Liver (tissue), 9 donors: ENCODE data around the gene PRSS56. TPM values are rescaled to one million over a fixed set of nuclear protein-coding genes. Genes with fewer than 3 reads are reported as not detected.

Source experiments
- DNase-seq: peaks from one replicate; pipeline ENCODE4 v3.0.0-alpha.2; 2017; ENCODE audit warnings: low spot score
- H3K27ac ChIP-seq, 2 donors: one replicate each; pipeline ENCODE4 v1.7.0; 2013; ENCODE audit warnings: inconsistent platforms in 2 of 2, low read length in 2 of 2, control low read depth in 1 of 2, low read depth in 1 of 2, mild to moderate bottlenecking in 1 of 2
- H3K27me3 ChIP-seq, 4 donors: one replicate each; pipeline versions ENCODE4 v1.6.1 to v1.7.0; 2013; ENCODE audit warnings: low read length in 3 of 4, inconsistent platforms in 1 of 4, mild to moderate bottlenecking in 1 of 4, moderate library complexity in 1 of 4; ENCODE audit not compliant: control insufficient read depth in 4 of 4, insufficient read depth in 4 of 4
- H3K36me3 ChIP-seq, 4 donors: one replicate each; pipeline versions ENCODE4 v1.6.1 to v1.7.0; 2013; ENCODE audit warnings: low read length in 3 of 4, mild to moderate bottlenecking in 3 of 4, low read depth in 1 of 4, moderate library complexity in 1 of 4; ENCODE audit not compliant: control insufficient read depth in 4 of 4, insufficient read depth in 3 of 4
- H3K4me1 ChIP-seq, 4 donors: one replicate each; pipeline versions ENCODE4 v1.6.1 to v1.7.0; 2013; ENCODE audit warnings: low read length in 3 of 4, mild to moderate bottlenecking in 3 of 4, moderate library complexity in 1 of 4; ENCODE audit not compliant: control insufficient read depth in 4 of 4, insufficient read depth in 4 of 4
- H3K4me3 ChIP-seq, 3 donors: one replicate each; pipeline versions ENCODE4 v1.6.1 to v1.7.0; 2013; ENCODE audit warnings: low read length in 3 of 3, control low read depth in 1 of 3, low read depth in 1 of 3, mild to moderate bottlenecking in 1 of 3
- H3K9ac ChIP-seq, 2 donors: one replicate each; pipeline ENCODE4 v1.7.0; 2013; ENCODE audit warnings: low read length in 2 of 2, mild to moderate bottlenecking in 2 of 2, moderate library complexity in 2 of 2, control low read depth in 1 of 2, low read depth in 1 of 2
- H3K9me3 ChIP-seq, 4 donors: one replicate each; pipeline versions ENCODE4 v1.6.1 to v1.7.0; 2013; ENCODE audit warnings: low read length in 3 of 4; ENCODE audit not compliant: control insufficient read depth in 4 of 4
- EGR1 ChIP-seq, 2 donors: IDR thresholded peaks; 2 replicates each; pipeline ENCODE4 v1.6.1; 2016 to 2018; ENCODE audit warnings: antibody characterized with exemption in 2 of 2, low read depth in 2 of 2
- FOXA1 ChIP-seq: IDR thresholded peaks from 2 replicates; pipeline ENCODE4 v1.6.1; 2016; ENCODE audit warnings: antibody characterized with exemption
- FOXA2 ChIP-seq: IDR thresholded peaks from 2 replicates; pipeline ENCODE4 v1.6.1; 2016; ENCODE audit warnings: antibody characterized with exemption
- GABPA ChIP-seq, 2 donors: IDR thresholded peaks in 1 of 2; conservative IDR thresholded peaks in 1 of 2; 2 replicates each; pipeline ENCODE4 v1.6.1; 2016; ENCODE audit warnings: antibody characterized with exemption in 2 of 2, mild to moderate bottlenecking in 1 of 2, moderate library complexity in 1 of 2
- HNF4A ChIP-seq, 2 donors: conservative IDR thresholded peaks; 2 replicates each; pipeline ENCODE4 v1.6.1; 2016; ENCODE audit warnings: antibody characterized with exemption in 2 of 2, mild to moderate bottlenecking in 2 of 2
- HNF4G ChIP-seq: IDR thresholded peaks from 2 replicates; pipeline ENCODE4 v1.6.1; 2016; ENCODE audit warnings: antibody characterized with exemption
- JUND ChIP-seq, 2 donors: IDR thresholded peaks; 2 replicates each; pipeline ENCODE4 v1.6.1; 2016; ENCODE audit warnings: antibody characterized with exemption in 2 of 2
- MAX ChIP-seq: IDR thresholded peaks from 2 replicates; pipeline ENCODE4 v1.6.1; 2016; ENCODE audit warnings: antibody characterized with exemption
- NR2F2 ChIP-seq: IDR thresholded peaks from 2 replicates; pipeline ENCODE4 v1.6.1; 2016; ENCODE audit warnings: antibody characterized with exemption
- RAD21 ChIP-seq, 2 donors: IDR thresholded peaks; 2 replicates each; pipeline ENCODE4 v1.6.1; 2016; ENCODE audit warnings: antibody characterized with exemption in 2 of 2, mild to moderate bottlenecking in 2 of 2
- RXRA ChIP-seq, 2 donors: IDR thresholded peaks; 2 replicates each; pipeline ENCODE4 v1.6.1; 2017 to 2018; ENCODE audit warnings: antibody characterized with exemption in 2 of 2, mild to moderate bottlenecking in 1 of 2
- SP1 ChIP-seq: IDR thresholded peaks from 2 replicates; pipeline ENCODE4 v1.6.1; 2018; ENCODE audit warnings: antibody characterized with exemption, mild to moderate bottlenecking
- TAF1 ChIP-seq: conservative IDR thresholded peaks from 2 replicates; pipeline ENCODE4 v1.6.1; 2016; ENCODE audit warnings: antibody characterized with exemption, mild to moderate bottlenecking
- YY1 ChIP-seq: IDR thresholded peaks from 2 replicates; pipeline ENCODE4 v1.6.1; 2016; ENCODE audit warnings: antibody characterized with exemption, mild to moderate bottlenecking
- ZBTB33 ChIP-seq: IDR thresholded peaks from 2 replicates; pipeline ENCODE4 v1.6.1; 2016; ENCODE audit warnings: antibody characterized with exemption
- WGBS: extraction: QIAGEN DNeasy Blood & Tissue Kit; methylation state at CpG from one replicate; pipeline ENCODE4 v1.1.7; 2013; 5-methylcytosine and 5-hydroxymethylcytosine counted together
- polyA plus RNA-seq, 2 donors: library from polyadenylated mRNA; stranded (reverse) in 1 of 2; unstranded in 1 of 2; fragments of 200-250 nt in 1 of 2; fragments of >200 nt in 1 of 2; fragmentation: Nextera tagmentation in 1 of 2; extraction: Ambion mirVana in 1 of 2; gene quantifications; one replicate each; pipeline versions ENCODE4 v1.2.1 to v1.2.3, GENCODE V29; 2013 to 2015
- total RNA-seq, 2 donors: library from RNA; depleted of rRNA; stranded (reverse); fragments of >200 nt; gene quantifications; one replicate each; pipeline ENCODE4 v1.2.3, GENCODE V29; 2014
- TF ChIP-seq, protein P1 (sequence below): IDR thresholded peaks from 2 replicates; pipeline ENCODE4 v1.6.1; 2016; ENCODE audit warnings: antibody characterized with exemption
- TF ChIP-seq, protein P2 (sequence below): fragments of 150-350 bp; IDR thresholded peaks from 2 replicates; pipeline ENCODE4 v1.5.1; 2017; ENCODE audit warnings: improper control_type of control experiment, low read depth, low read length; ENCODE audit not compliant: missing input control
- TF ChIP-seq, protein P3 (sequence below): IDR thresholded peaks from 2 replicates; pipeline ENCODE4 v1.6.1; 2016; ENCODE audit warnings: antibody characterized with exemption, mild to moderate bottlenecking
- donor health status: healthy.
- donor health status: healthy.
- donor health status: healthy.
- donor health status: healthy.
- donor health status: healthy.

The PRSS56 gene
- total and polyA plus RNA-seq, 4 donors, result 0.02 TPM; not detected in 3

GRCh38 chr2:232488097-232488711 is 32.0 kb upstream of the PRSS56 start:
- WGBS, result 42% methylated on average over 16 of the region's 16 CpGs
- H3K36me3 ChIP-seq, result no peaks in the 10 kb centered on the region
- H3K9me3 ChIP-seq, result no peaks in the 10 kb centered on the region
- no peak for DNase-seq
- H3K4me3 ChIP-seq, result no peak overlapping the region
- peaks cover 3 to 23% (median 6%) of the 10 kb centered on the region in 4 donors for H3K4me1 ChIP-seq
- no peak for TF ChIP-seq SP1
- no peak for TF ChIP-seq RAD21 (IDR thresholded peaks at IDR 0.05)
- TF ChIP-seq ZBTB33, result no peak
- no peak for TF ChIP-seq EGR1 (IDR thresholded peaks at IDR 0.05; ENCODE audit: low read depth in 2 of 2)
- TF ChIP-seq JUND (IDR thresholded peaks at IDR 0.05), result no peak
- TF ChIP-seq FOXA1, result no peak
- no peak for TF ChIP-seq HNF4A (conservative IDR thresholded peaks at IDR 0.05)
- no peak for TF ChIP-seq FOXA2
- TF ChIP-seq GABPA (IDR thresholded peaks at IDR 0.05 in 1 of 2, conservative IDR thresholded peaks at IDR 0.05 in 1 of 2), result no peak
- TF ChIP-seq TAF1, result no peak
- no peak for TF ChIP-seq YY1
- peaks cover 3 to 10% (median 6%) of the 10 kb centered on the region in 4 donors for H3K27me3 ChIP-seq
- H3K27ac ChIP-seq, result no peak overlapping the region
- H3K9ac ChIP-seq, result no peak overlapping the region

GRCh38 chr2:232488721-232489300 is 31.4 kb upstream of the PRSS56 start:
- Histone ChIP-seq H3K36me3 (no peaks in the 10 kb centered on the region), H3K9me3 (no peaks in the 10 kb centered on the region), H3K4me3 (no peak overlapping the region), H3K4me1 (peaks cover 3 to 23% (median 6%) of the 10 kb centered on the region in 4 donors), H3K9ac (no peak overlapping the region), H3K27ac (no peak overlapping the region), H3K27me3 (peaks cover 3 to 10% (median 6%) of the 10 kb centered on the region in 4 donors)
- 84% methylated on average over 5 of the region's 5 CpGs for whole genome bisulfite sequencing
- TF ChIP-seq NR2F2 (no peak), RAD21 (IDR thresholded peaks at IDR 0.05) (no peak), JUND (IDR thresholded peaks at IDR 0.05) (no peak), EGR1 (IDR thresholded peaks at IDR 0.05; ENCODE audit: low read depth in 2 of 2) (no peak), MAX (no peak), HNF4G (no peak), GABPA (IDR thresholded peaks at IDR 0.05 in 1 of 2, conservative IDR thresholded peaks at IDR 0.05 in 1 of 2) (no peak), SP1 (no peak), RXRA (IDR thresholded peaks at IDR 0.05) (no peak), HNF4A (conservative IDR thresholded peaks at IDR 0.05) (no peak), YY1 (no peak)
- TF ChIP-seq, protein P1, sequence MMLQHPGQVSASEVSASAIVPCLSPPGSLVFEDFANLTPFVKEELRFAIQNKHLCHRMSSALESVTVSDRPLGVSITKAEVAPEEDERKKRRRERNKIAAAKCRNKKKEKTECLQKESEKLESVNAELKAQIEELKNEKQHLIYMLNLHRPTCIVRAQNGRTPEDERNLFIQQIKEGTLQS, result no peak
- TF ChIP-seq, protein P2, sequence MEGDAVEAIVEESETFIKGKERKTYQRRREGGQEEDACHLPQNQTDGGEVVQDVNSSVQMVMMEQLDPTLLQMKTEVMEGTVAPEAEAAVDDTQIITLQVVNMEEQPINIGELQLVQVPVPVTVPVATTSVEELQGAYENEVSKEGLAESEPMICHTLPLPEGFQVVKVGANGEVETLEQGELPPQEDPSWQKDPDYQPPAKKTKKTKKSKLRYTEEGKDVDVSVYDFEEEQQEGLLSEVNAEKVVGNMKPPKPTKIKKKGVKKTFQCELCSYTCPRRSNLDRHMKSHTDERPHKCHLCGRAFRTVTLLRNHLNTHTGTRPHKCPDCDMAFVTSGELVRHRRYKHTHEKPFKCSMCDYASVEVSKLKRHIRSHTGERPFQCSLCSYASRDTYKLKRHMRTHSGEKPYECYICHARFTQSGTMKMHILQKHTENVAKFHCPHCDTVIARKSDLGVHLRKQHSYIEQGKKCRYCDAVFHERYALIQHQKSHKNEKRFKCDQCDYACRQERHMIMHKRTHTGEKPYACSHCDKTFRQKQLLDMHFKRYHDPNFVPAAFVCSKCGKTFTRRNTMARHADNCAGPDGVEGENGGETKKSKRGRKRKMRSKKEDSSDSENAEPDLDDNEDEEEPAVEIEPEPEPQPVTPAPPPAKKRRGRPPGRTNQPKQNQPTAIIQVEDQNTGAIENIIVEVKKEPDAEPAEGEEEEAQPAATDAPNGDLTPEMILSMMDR, result no peak
- TF ChIP-seq, protein P3, sequence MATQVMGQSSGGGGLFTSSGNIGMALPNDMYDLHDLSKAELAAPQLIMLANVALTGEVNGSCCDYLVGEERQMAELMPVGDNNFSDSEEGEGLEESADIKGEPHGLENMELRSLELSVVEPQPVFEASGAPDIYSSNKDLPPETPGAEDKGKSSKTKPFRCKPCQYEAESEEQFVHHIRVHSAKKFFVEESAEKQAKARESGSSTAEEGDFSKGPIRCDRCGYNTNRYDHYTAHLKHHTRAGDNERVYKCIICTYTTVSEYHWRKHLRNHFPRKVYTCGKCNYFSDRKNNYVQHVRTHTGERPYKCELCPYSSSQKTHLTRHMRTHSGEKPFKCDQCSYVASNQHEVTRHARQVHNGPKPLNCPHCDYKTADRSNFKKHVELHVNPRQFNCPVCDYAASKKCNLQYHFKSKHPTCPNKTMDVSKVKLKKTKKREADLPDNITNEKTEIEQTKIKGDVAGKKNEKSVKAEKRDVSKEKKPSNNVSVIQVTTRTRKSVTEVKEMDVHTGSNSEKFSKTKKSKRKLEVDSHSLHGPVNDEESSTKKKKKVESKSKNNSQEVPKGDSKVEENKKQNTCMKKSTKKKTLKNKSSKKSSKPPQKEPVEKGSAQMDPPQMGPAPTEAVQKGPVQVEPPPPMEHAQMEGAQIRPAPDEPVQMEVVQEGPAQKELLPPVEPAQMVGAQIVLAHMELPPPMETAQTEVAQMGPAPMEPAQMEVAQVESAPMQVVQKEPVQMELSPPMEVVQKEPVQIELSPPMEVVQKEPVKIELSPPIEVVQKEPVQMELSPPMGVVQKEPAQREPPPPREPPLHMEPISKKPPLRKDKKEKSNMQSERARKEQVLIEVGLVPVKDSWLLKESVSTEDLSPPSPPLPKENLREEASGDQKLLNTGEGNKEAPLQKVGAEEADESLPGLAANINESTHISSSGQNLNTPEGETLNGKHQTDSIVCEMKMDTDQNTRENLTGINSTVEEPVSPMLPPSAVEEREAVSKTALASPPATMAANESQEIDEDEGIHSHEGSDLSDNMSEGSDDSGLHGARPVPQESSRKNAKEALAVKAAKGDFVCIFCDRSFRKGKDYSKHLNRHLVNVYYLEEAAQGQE, result no peak
- no peak for DNase-seq
